GM19463 (cell line): ENCODE data around the gene ZIM2.

Source experiments
- ATAC-seq: cut with Tn5 transposase; IDR thresholded peaks from one replicate; pipeline ENCODE4 v1.9.1; 2021; ENCODE audit warnings: mild to moderate bottlenecking, moderate library complexity; ENCODE audit not compliant: unreplicated experiment

Gene ZIM2

DNA sequence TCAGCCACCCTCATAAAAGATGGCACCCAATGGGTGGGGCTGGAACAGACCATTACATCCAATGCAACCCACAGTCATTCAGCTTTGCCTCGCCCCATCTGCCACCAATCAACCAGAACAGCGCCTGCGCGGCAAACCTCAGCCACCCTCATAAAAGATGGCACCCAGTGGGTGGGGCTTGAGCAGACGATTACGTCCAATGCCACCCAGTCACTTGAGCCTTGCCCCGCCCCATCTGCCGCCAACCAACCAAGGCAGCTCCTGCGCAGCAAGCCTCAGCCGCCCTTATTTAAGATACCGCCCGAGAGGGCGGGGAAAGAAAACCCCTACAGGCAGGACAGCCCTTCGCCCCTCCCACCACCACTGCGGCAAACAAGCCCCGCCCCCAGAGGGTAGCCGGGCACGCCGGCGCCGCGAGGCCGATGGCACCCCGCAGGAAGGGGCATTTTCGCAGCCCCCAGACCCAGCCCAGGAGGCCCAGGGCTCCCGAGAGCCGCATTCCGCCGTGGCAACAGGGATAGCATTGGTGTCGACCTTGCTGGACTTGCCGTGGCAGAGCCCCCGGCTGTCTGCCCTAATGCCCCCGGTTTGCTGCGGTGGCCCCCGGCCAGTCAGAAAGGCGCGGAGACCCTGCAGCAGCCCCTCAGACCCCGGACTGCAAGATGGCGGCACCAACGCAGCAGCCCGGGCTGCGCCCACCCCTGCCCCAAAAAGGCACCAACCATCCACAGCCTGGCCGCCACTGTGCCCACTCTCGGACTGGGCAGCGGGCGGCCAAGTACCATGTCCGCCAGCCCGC is 675 bp downstream of the ZIM2 start:
- no peak for ATAC-seq

DNA sequence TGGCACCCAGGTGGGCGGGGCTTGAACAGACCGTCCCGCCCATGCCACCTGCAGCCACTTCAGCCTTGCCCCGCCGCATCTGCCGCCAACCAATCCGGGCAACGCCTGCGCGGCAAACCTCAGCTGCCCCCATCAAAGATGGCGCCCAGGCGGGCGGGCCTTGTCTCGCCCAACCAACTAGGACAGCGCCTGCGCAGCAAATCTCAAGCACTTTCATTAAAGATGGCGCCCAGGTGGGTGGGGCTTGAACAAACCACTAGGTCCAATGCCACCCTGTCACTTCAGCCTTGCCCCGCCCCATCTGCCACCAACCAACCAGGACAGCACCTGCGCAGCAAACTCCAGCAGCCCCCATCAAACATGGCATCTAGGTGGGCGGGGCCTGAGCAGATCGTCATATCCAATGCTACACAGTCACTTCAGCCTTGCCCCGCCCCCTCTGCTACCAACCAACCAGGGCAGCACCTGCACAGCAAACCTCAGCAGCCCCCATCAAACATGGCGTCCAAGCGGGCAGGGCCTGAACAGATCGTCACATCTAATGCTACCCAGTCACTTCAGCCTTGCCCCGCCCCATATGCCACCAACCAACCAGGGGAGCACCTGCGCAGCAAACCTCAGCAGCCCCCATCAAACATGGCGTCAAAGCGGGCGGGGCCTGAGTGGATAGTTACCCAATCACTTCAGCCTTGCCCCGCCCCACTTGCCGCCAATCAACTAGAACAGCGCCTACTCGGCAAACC is 1.4 kb downstream of the ZIM2 start:
- no peak for ATAC-seq

DNA sequence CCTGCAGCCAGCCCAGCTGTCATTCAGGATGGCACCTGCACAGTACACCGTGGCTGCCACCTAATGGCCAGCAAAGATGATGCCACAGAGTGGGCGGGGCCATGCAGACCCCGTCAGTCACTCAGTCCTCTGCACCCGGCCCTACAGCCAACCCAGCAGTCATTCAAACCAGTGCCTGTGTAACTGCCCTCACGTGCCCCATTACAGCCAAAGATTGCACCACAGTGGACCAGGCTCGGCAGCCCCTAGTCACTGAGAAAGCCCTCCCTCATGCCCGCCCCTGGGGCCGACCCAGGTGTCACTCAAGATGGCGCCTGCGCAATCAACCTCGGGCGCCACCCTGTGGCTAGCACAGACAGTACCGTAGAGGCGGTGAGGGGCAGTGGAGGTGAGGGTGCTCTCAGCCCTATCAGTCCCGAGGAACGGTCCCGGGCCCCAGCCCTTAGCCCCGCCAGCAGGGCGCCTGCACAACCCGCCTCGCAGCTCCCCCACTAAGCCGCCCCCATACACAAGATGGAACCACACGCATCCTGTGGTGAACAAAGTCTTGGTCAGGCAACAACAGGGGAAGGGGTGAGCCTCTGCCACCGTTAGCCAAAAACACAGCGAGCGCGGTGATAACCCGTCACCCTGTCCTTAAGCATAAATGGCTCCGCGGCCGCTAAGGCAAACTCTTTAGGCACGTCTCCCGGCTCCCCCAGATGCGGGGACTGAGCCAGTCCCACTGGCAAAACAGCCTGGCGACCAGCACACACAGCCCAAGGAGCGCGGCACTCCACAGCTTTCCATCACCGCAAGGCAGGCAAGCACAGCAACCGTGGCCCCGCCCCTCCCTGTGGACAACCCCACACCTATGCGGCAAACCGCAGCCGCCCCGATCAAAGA is 2.3 kb downstream of the ZIM2 start:
- ATAC-seq: no peak

DNA sequence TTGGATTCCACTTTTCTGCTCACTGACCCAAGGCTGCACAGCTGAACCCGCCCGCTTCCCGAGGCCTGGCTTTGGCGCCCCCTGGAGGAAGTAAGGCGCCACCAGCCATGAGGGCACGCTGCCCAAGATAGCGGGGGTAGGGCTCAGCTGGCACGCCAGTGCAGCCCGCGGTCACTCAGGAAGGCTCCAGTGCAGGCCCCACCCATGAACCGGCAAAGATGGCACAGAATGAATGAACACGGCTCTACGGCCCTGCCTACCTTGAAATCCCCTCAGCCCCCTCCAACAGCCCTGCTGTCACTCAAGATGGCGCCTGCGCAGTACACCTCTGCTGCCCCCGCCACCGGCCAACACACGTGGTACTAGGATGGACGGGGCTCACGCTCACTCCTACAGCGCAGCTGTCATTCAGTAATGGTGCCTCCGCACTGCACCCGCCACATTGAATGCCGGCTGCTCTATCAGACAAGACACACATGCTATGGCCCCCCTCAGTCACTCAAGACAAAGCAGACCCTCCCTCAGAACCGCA is 3.0 kb downstream of the ZIM2 start:
- no peak for ATAC-seq

DNA sequence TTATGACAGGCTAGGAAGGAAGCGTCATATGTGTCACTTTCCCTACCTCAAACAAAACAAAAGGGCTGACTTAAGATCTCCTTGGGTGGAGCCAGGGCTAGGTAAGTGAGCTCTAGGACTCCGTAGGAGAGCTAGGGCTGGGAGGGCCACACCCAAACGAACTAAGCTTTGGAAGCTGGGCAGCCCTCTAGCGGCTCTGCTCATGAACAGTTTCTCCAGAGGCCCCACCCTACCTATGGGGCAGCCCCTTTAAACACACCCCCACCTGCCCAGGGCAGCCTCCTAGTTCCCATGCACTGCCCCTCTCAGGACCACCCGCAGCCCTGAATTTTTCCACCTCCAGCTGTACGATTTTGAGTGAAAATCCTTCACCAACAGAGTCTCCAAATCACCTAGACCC is 3.5 kb downstream of the ZIM2 start:
- no peak for ATAC-seq

DNA sequence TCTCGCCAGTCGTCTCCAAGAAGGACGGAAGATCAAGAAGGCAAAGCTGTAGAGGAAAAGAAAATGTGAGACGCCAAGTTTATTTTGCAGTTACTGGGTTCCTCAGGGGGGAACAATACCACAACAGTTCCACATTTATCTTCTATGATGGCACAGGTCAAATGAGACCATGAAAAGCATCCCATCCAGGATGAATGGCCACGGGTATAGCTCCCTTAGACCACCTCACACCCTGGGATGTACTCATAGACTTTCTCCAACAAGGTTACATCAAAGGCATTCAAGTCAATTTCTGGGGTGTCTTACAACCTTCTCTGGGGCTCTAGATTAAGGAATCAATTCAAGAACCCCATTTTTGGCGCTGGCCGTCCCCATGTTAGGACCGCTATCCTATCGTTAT is 4.5 kb downstream of the ZIM2 start:
- no peak for ATAC-seq

DNA sequence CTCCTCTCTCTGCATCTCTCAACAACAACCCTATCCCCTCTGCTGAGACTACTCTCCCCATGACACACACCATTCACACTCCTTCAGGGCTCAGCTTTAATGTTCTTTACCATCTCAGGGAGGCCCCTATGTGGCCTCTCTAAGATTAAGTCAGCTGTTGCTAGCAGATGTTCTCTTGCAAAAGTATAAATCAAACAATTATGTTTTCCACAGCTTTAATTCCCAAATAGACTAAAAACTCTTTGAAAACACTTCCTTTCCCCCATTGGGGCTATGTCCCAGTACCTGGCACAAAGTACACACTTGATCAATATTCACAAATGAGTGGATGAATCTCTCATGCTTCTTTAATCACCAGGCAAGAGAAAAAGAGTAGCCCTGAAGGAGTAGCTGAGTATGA is 5.1 kb downstream of the ZIM2 start:
- ATAC-seq: no peak

DNA sequence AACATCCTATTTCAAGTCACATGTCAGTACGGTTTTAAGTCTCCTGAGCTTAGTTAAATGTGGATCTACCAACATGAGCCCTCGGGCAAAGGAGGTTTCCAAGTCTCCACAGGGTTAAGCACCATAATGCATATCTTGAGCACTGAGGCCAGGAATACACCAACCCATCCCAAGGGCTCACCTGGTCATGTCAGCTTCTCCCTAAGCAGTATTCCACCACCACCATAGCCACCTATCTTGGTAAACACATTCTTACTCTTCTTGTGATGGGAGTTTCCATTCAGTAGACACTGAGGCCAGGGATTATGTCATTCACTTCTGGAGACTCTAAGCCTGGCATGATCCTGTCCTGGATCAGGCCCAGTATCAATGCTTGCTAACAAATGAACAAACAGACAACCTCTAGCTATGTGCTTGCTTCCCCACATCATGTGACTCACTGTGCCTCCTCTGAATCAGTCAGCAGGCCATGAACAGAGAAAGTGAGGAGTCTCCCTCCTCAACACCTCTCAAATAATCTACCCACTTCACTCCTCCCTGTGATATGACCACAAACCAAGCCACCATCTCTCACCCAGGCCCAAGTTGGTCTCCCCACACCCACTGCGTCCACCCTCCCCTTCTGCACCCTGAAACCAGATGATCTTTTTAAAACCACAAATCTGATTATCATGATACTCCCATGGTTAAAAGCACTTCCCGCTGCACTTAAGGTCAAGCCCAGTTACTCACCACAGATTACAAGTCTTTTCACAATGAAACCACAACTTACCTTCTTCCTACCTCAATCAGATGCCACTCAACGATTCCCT is 5.8 kb downstream of the ZIM2 start:
- ATAC-seq: no peak

DNA sequence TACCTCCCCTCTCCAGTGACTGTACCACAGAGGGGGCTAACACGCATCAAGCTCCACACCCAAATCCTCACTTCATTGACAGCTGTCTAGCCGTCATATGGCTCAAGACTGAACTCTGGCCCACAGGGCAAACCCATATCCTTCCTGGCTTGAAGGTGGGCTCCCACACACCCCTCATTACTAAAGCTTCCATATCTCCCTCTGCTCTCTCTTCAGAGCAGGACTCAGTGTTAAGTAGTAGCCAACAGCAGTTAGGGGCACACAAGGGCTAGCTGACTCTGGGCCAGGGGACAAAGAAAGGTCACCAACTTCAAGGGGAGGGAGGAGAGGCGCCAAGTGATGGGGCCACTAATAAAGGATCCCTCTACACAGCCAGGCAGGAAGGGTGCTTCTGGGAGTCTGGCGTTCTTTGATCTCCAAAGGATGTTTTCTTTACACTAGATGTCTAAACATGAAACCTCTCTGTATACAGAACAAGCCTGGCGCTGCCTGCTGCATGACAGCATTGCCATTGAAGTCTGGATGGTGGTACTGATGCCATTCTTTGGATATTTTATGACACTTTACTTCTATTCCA is 8.1 kb downstream of the ZIM2 start:
- ATAC-seq: no peak

DNA sequence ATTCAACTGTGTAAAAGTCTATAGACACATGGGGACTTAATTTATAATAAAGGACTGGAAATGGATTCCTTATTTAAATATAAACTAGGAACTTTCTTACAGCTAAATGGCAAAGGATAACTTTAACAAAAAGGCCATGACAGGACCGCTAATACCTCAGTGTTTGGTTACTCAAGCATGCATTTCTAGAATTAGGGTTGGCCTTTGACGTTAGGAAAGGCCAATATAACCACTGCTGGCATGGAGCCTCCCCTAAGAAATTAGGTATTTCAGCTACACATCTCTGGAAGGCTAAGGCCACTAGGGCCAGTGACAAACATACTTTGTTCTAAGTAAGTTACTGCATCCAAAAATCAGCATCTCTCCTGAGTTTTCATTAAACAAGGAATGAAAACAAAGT is 9.3 kb downstream of the ZIM2 start:
- ATAC-seq: no peak

DNA sequence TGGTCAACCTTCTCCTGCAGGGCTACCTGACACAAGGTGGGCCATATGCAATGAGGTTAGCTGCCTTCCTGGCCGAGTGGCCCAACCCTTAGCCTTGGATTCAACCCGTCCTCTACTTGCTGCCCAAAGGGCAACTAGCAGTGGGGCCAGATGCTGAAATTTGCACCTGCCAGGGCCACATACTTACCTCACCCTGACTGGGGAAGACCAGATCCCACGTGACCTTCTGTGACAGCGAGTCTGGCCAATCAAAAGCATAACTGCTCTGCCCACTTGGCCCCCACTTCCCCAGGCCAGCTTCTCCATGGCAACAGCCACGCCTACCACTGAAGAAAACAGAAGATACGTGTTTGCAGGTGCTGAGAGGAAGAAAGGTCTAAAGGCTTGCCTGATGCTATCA is 10.9 kb downstream of the ZIM2 start:
- no peak for ATAC-seq

DNA sequence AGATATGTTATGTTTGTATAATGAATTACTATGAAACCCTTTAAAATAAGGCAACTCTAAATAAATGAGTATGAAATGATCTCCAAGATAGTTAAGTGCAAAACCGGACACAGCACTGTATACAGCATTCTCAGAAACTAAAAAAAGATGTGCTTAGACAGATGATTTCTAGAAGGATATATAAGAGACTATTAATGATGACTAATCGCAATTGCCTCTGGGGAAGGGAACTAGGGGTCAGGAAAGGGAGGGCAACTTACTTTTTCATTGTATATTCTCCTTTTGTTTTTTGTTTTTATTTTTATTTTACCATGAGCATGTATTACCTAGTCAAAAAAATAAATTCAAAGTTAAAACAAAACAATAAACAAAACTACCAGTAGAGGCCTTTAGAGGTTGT is 12.8 kb downstream of the ZIM2 start:
- no peak for ATAC-seq

DNA sequence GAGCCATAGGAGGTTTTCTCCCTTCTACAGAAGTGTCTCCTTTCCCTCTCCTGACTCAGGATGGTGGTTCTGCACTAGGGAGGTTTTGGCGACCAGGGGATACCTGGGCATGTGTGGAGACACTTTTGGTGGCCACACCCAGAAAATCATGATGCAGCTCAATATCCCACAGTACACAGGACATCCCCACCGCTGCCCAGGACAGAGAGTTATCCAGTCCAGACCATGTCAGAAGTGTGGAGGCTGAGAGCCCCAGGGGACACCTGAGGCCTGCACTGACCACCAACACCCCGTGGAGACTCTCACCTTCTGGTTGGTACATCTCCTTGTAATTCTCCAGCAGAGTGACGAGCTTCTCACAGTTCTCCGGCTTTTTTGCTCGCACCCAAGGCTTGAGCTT is 16.6 kb downstream of the ZIM2 start:
- no peak for ATAC-seq

DNA sequence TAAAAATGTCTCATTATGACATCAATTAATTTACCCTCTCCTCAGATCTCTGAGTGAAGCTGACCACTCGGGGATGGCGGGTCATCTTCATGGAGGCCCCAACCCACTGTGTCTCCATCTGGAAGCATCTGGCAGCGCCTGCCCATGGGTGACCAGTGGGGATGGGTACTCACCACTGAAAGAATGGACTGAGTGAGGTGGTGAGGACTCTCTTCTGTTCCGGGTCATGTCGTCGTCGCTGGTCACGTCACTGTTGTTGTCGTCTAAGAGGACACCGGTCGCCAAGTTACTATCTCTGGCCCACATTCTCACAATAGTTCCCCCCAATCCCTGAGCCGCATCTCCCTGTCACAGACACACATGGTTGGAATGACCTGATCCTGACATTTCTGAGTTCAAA is 17.1 kb downstream of the ZIM2 start:
- no peak for ATAC-seq

DNA sequence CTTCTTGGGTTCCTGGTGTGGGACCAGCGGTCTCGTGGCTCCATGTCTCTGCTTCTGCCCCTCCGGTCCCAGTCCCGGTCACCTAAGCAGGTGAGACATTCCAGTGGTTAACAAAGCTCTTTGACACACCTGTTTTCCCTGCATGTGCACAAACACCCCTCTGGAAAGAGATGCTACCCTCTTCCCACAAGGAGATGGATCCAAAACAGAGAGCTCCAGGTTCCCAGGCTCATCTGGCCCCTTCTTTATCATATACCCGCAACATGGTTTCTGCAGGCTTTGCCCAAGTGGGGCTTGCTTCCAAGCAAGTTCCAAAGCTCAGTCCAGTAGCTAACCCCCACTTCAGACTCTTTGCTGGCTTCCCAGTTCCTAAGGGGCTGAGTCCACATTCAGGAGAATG is 17.8 kb downstream of the ZIM2 start:
- no peak for ATAC-seq

DNA sequence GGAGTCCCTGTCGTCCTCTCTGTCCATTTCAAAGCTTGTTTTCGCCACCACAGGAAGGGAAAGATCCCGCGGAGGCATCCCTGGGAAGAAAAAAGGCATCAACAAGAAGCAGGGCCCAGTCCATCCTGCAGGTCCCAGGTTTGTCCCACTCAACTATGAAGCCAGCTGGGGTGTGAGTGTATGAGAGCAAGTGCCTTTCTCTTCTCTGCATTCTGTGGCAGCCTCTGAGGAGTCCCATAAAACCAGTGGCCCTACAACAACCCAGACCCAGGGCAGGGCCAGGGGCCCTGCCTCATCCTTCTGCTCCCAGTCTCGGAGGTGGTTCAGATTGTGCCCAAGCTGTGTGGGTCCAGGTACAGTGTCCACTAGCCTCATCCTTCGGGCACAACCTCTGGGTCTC is 18.9 kb downstream of the ZIM2 start:
- no peak for ATAC-seq

DNA sequence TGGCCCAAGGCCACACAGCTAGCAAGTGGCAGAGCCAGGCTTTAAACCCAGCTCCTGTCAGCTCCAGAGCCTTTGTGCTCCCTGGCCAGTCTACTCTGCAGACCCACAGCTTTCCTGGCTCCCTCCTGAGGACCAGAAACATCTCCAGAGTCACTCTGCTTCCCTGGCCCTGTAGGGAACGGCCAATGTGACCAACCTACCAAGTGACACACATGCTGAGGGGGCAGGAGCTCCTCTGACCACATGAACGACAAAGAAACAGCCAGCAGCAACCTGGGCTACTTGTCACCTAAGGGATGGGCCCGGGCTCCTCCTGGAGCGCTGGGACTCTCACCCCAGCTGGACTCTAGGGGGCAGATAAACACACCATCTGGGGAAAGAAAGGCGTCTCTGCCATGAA is 19.3 kb downstream of the ZIM2 start:
- ATAC-seq: no peak

DNA sequence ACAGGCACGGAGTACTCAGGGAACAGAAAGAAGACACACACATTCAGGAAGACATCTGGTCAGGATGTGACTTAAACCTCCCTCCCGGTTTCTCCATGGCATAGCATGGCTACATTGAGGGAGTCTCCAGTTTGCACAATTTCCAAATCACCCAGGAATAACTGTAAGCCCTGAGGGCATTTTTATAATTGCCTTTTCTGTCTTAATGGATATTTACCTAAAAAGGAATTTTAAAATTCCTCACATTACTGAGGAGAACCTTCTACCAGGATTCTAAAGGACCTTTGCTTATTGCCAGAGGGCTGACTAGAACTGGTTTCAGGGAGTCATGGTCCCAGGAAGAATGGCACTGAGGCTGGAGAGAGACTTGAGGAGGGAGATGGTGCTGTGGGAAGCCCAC is 21.4 kb downstream of the ZIM2 start:
- no peak for ATAC-seq

DNA sequence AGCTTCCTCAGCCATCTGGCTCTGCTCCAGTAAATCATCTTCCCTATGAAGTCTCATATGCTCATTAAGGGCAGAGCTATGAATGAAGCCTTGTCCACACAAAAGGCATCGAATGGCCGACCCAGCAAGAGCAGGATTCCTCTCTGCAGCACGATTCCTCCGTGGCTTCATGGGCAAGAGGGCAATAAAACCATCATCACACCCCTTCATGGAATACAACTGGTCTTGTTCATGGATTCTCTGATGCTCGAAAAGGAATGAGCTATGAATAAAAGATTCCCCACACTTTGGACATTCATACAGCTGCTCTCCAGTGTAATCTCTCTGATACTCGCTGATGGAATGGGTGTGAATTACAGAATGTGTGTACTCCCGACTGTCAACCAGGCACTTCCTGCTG is 25.9 kb downstream of the ZIM2 start:
- no peak for ATAC-seq

DNA sequence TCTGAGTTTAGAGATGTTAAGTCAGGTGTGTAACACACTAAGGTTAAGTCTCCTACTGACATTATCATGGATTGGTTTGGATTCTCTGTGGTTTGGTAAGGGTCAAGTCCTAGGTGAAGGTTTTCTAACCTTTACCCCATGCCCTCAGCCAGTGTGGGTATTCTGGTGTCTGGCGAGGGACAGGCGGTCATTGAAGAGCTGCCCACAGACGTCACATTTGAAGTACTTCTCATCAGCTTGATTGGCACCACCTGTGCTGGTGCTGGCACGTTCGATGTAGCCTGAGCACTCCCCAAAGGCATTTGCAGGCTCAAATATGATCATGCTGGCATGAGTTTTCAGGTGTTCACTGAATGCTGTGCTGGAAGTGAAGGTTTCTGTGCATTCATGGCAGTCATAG is 27.0 kb downstream of the ZIM2 start:
- ATAC-seq: no peak
